Measurements from ENCODE around the gene SHF.

- no peak for TF ChIP-seq CTCF (IDR thresholded peaks at IDR 0.05)
- TF ChIP-seq EZH2 (IDR thresholded peaks at IDR 0.05; ENCODE audit: borderline replicate concordance, insufficient read depth, low read depth, low read length, poor library complexity, severe bottlenecking): no peak
These were observed 64.4 kb downstream of the SHF start for GRCh38 chr15:45123397-45123796.

Data from B cell (primary cell).